Neuronal stem cell (in vitro differentiated cells): ENCODE data around the gene FBH1.
A peak's percentile ranks its signal among the peaks of the same experiment; 100 is the strongest.

ENCODE experiments used
- DNase-seq: peaks from one replicate; pipeline ENCODE4 v3.0.0-alpha.2; 2013; ENCODE audit warnings: low spot score
- H2AFZ ChIP-seq: one replicate; pipeline ENCODE4 v1.6.1; 2013; ENCODE audit warnings: mild to moderate bottlenecking, low read length, inconsistent platforms
- H2AK5ac ChIP-seq: 2 replicates; pipeline ENCODE4 v1.6.1; 2013; ENCODE audit warnings: low read depth, mild to moderate bottlenecking, inconsistent platforms, low read length, moderate library complexity, mixed read lengths
- H2BK120ac ChIP-seq: 2 replicates; pipeline ENCODE4 v1.6.1; 2013; ENCODE audit warnings: low read depth, mild to moderate bottlenecking, inconsistent platforms, low read length, moderate library complexity, mixed read lengths
- H2BK12ac ChIP-seq: one replicate; pipeline ENCODE4 v1.6.1; 2013; ENCODE audit warnings: low read length, inconsistent platforms
- H2BK15ac ChIP-seq: 2 replicates; pipeline ENCODE4 v1.6.1; 2013; ENCODE audit warnings: mild to moderate bottlenecking, low read length, inconsistent platforms, mixed read lengths
- H2BK5ac ChIP-seq: one replicate; pipeline ENCODE4 v1.6.1; 2013; ENCODE audit warnings: inconsistent platforms, mild to moderate bottlenecking, low read length, moderate library complexity
- H3K14ac ChIP-seq: one replicate; pipeline ENCODE4 v1.6.1; 2013; ENCODE audit warnings: low read length, inconsistent platforms
- H3K18ac ChIP-seq: 2 replicates; pipeline ENCODE4 v1.6.1; 2013; ENCODE audit warnings: low read length, inconsistent platforms
- H3K23ac ChIP-seq: 2 replicates; pipeline ENCODE4 v1.6.1; 2013; ENCODE audit warnings: low read depth, mild to moderate bottlenecking, mixed read lengths, low read length, inconsistent platforms; ENCODE audit not compliant: poor library complexity
- H3K27ac ChIP-seq: replicated peaks from 3 replicates; pipeline ENCODE4 v1.5.1; 2013; ENCODE audit warnings: low read length, inconsistent platforms
- H3K27me3 ChIP-seq, 3 experiments: 2 replicates each; pipeline ENCODE4 v1.6.1; 2013; ENCODE audit warnings: low read length in 3 of 3, mild to moderate bottlenecking in 2 of 3, inconsistent platforms in 1 of 3, low read depth in 1 of 3, mixed read lengths in 1 of 3, moderate library complexity in 1 of 3; ENCODE audit not compliant: control insufficient read depth in 3 of 3, insufficient read depth in 3 of 3
- H3K36me3 ChIP-seq, 2 donors: replicated peaks in 1 of 2; 2 replicates each; pipeline ENCODE4 v1.6.1; 2013; ENCODE audit warnings: low read length in 2 of 2; ENCODE audit not compliant: control insufficient read depth in 2 of 2, insufficient read depth in 2 of 2
- H3K4ac ChIP-seq: 2 replicates; pipeline ENCODE4 v1.6.1; 2013; ENCODE audit warnings: inconsistent platforms, mild to moderate bottlenecking, low read length, moderate library complexity
- H3K4me1 ChIP-seq, 2 donors: 1 replicate in 1 of 2; 2 replicates in 1 of 2; pipeline ENCODE4 v1.6.1; 2013; ENCODE audit warnings: low read length in 2 of 2, low read depth in 1 of 2; ENCODE audit not compliant: control insufficient read depth in 2 of 2, insufficient read depth in 1 of 2
- H3K4me2 ChIP-seq: one replicate; pipeline ENCODE4 v1.6.1; 2013; ENCODE audit warnings: mild to moderate bottlenecking, low read length, inconsistent platforms; ENCODE audit not compliant: insufficient read depth, poor library complexity, severe bottlenecking
- H3K4me3 ChIP-seq, 2 donors: 2 replicates each; pipeline ENCODE4 v1.5.1; 2013; ENCODE audit warnings: low read length in 2 of 2, mild to moderate bottlenecking in 2 of 2, inconsistent platforms in 1 of 2, moderate library complexity in 1 of 2
- H3K79me1 ChIP-seq: one replicate; pipeline ENCODE4 v1.6.1; 2013; ENCODE audit warnings: low read depth, mild to moderate bottlenecking, inconsistent platforms, low read length, moderate library complexity
- H3K9ac ChIP-seq: one replicate; pipeline ENCODE4 v1.6.1; 2013; ENCODE audit warnings: mild to moderate bottlenecking, low read depth, low read length, inconsistent platforms; ENCODE audit not compliant: poor library complexity
- H3K9me3 ChIP-seq, 2 donors: replicated peaks in 1 of 2; 2 replicates each; pipeline versions ENCODE3 to v1.6.1; 2013; ENCODE audit warnings: low read length in 2 of 2, mild to moderate bottlenecking in 2 of 2, inconsistent platforms in 1 of 2, low read depth in 1 of 2, mixed read lengths in 1 of 2, moderate library complexity in 1 of 2; ENCODE audit not compliant: control insufficient read depth in 2 of 2, insufficient read depth in 1 of 2
- H4K8ac ChIP-seq: one replicate; pipeline ENCODE4 v1.6.1; 2013; ENCODE audit warnings: low read depth, mild to moderate bottlenecking, inconsistent platforms, low read length, moderate library complexity
- H4K91ac ChIP-seq: one replicate; pipeline ENCODE4 v1.6.1; 2013; ENCODE audit warnings: low read length, low read depth, mild to moderate bottlenecking, inconsistent platforms; ENCODE audit not compliant: poor library complexity
- WGBS, 2 donors: extraction: QIAGEN DNeasy Blood & Tissue Kit; methylation state at CpG; one replicate each; pipeline ENCODE4 v1.1.7; 2013; ENCODE audit warnings: missing lambda C conversion rate in 2 of 2, mixed read lengths in 1 of 2; ENCODE audit not compliant: insufficient read length in 2 of 2, insufficient replicate concordance in 1 of 2; ENCODE audit errors: extremely low coverage in 2 of 2; 5-methylcytosine and 5-hydroxymethylcytosine counted together

FBH1 gene

DNA sequence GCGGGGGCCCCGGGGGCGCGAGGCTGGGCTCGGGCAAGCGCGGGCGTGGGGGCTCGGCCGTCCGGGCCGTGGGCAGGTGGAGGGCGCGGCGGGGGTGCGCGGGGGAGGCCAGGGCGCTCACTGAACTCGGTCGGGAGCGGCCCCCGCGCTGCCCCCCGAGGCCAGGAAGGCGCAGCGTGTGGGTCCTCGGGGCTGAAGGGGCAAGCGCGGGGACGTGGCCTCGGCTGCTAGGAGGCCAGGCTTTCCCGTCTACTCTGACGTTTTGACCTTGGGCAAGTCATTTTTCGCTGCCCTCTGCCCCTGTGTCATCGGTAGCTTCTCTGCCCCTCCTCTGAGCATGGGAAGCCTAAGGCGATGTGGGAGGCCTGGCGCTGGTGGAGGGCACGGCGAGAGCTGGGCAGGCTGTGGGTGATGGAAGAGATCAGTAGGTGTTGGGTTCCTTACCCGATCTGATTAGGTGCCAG is 441 bp downstream of the FBH1 start:
- no peak overlapping the region for H3K27ac ChIP-seq

DNA sequence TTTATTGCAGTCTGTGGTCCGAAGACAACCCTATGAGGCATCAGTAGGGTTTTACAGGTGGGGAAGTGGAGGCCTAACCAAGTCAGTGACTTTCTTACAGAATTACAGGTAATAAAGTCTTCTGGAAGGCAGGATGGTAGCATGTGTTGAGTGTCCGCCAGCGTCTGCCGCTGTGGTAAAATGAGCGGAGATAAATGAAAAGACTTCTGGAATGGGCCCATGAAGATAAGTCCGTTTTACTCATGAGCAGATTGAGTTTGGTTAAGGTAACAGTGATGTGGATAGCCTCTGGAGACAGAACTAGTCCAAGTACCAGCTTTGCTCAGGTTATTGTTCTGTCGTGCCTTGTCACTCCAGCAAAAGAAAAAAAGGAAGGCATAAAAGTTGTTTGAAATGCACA is 966 bp downstream of the FBH1 start:
- Histone ChIP-seq H3K18ac (no peak overlapping the region), H3K27ac (no peak overlapping the region), H3K27me3 (no peaks in the 10 kb centered on the region), H2BK12ac (no peak overlapping the region), H2AFZ (no peak overlapping the region), H3K4me1 (peaks cover 9 to 11% of the 10 kb centered on the region in 2 donors), H3K9me3 (no peaks in the 10 kb centered on the region), H4K91ac (no peak overlapping the region), H2BK5ac (no peak overlapping the region), H3K4me3 (peak overlapping the region; percentile 92 to 95), H3K36me3 (peaks cover 14 to 66% of the 10 kb centered on the region in 2 donors), H3K79me1 (peaks cover 10% of the 10 kb centered on the region), H3K14ac (no peak overlapping the region), H3K4me2 (peak overlapping the region; percentile 81), H2BK120ac (no peak overlapping the region), H2AK5ac (no peak overlapping the region), H3K9ac (no peak overlapping the region), H3K23ac (no peak overlapping the region), H2BK15ac (no peak overlapping the region), H3K4ac (no peak overlapping the region), H4K8ac (no peak overlapping the region)
- DNase-seq = no peak
- WGBS, 2 donors = no CpG with 5 or more reads among the region's 7 CpGs

More for the DNA sequence above, 441 bp downstream of the FBH1 start:
- no CpG with 5 or more reads among the region's 40 CpGs for WGBS, 2 donors
- Histone ChIP-seq H3K23ac (peak overlapping the region; percentile 98), H2AFZ (peak overlapping the region; percentile 82), H3K4me1 (peaks cover 8 to 11% of the 10 kb centered on the region in 2 donors), H3K36me3 (peaks cover 11 to 66% of the 10 kb centered on the region in 2 donors), H3K9me3 (no peaks in the 10 kb centered on the region), H3K4me2 (peak overlapping the region; percentile 81), H3K27me3 (no peaks in the 10 kb centered on the region), H3K9ac (peak overlapping the region; percentile 94), H2BK15ac (peak overlapping the region; percentile 42), H3K79me1 (peaks cover 8% of the 10 kb centered on the region), H2BK120ac (no peak overlapping the region), H3K14ac (no peak overlapping the region), H3K18ac (peak overlapping the region; percentile 93), H4K91ac (no peak overlapping the region), H2BK12ac (no peak overlapping the region), H2BK5ac (peak overlapping the region; percentile 45), H4K8ac (no peak overlapping the region), H2AK5ac (peak overlapping the region; percentile 50), H3K4ac (peak overlapping the region; percentile 6), H3K4me3 (peak overlapping the region; percentile 92 to 95)
- no peak for DNase-seq

DNA sequence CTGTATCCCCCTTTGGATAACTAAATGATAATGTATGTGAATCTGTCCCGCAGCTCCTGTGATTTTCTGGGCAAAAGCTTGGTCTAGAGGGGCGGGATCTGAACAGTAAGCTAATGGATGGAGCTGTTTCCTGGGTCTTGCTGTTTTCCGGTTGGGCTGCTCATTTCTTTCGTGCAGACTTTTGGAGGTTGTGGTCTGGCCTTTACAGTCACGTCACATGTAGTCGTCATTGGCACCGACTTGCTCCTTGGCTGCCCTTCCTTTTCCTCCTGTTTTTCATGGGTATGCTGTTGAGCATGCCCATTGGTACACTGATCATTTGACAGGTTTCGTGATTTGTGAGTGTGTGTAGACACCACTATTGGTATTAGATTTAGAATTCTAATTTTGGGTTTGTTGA is 2.0 kb downstream of the FBH1 start:
- Histone ChIP-seq H3K4me1 (peaks cover 11 to 13% of the 10 kb centered on the region in 2 donors), H4K8ac (no peak overlapping the region), H2AK5ac (no peak overlapping the region), H4K91ac (no peak overlapping the region), H3K79me1 (peaks cover 10% of the 10 kb centered on the region), H3K4me3 (no peak overlapping the region), H3K4me2 (no peak overlapping the region), H2BK5ac (no peak overlapping the region), H3K27ac (no peak overlapping the region), H3K9me3 (peaks cover 0 to 5% of the 10 kb centered on the region in 2 donors), H3K36me3 (peaks cover 14 to 64% of the 10 kb centered on the region in 2 donors), H3K18ac (no peak overlapping the region), H2AFZ (no peak overlapping the region), H2BK12ac (no peak overlapping the region), H2BK120ac (no peak overlapping the region), H3K14ac (no peak overlapping the region), H3K4ac (no peak overlapping the region), H3K27me3 (no peaks in the 10 kb centered on the region), H2BK15ac (no peak overlapping the region), H3K9ac (no peak overlapping the region), H3K23ac (no peak overlapping the region)
- no CpG with 5 or more reads among the region's 8 CpGs for WGBS, 2 donors
- DNase-seq = no peak

DNA sequence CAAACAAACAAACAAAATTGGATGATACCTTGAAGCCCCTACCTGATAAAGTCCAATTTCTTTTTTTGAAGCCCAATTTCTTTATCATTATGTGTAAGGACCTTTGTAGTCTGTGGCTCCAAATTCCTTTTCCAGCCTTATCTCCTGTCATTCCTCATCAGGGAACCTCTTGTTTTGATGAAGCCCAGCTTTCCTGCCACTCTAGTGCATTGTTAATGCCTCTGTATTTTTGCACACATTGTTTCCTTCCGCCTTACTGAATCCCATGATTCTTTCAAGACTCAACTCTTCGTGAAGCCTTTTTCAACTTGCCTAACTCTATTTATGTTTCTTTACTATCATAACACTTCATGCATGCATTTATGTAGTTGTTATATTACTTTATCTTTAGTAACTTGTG is 3.3 kb downstream of the FBH1 start:
- Histone ChIP-seq H3K79me1 (peaks cover 10% of the 10 kb centered on the region), H2BK15ac (no peak overlapping the region), H2BK120ac (no peak overlapping the region), H2AFZ (no peak overlapping the region), H3K4me2 (no peak overlapping the region), H3K9me3 (peaks cover 2 to 13% of the 10 kb centered on the region in 2 donors), H3K36me3 (peaks cover 14 to 66% of the 10 kb centered on the region in 2 donors), H4K8ac (no peak overlapping the region), H2BK5ac (no peak overlapping the region), H3K23ac (no peak overlapping the region), H3K4me3 (no peak overlapping the region), H3K14ac (no peak overlapping the region), H3K9ac (no peak overlapping the region), H3K4ac (no peak overlapping the region), H3K27ac (no peak overlapping the region), H4K91ac (no peak overlapping the region), H3K27me3 (no peaks in the 10 kb centered on the region), H3K4me1 (peaks cover 5 to 12% of the 10 kb centered on the region in 2 donors), H3K18ac (no peak overlapping the region), H2BK12ac (no peak overlapping the region), H2AK5ac (no peak overlapping the region)
- WGBS, 2 donors = no CpG with 5 or more reads among the region's 2 CpGs
- DNase-seq = no peak
